Measurements from ENCODE around the gene SYT8.

SYT8 gene

GRCh38 chr11:1820463-1821325, 14.1 kb upstream of the SYT8 start:
- no peak for DNase-seq

DNA sequence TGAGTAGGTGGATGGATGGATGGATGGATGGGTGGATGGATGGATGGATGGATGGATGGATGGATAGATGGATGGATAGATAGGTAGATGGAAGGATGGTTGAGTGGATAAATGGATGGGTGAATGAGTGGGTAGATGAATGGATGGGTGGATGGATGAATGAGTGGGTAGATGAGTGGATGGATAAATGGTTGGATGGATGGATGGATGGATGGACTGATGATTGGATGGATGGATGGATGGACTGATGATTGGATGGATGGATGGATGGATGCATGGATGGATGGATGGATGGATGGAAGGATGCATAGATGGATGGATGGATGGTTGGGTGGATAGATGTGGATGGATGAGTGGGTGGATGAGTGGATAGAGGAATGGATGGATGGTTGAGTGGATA, 13.2 kb upstream of the SYT8 start:
- no peak for DNase-seq

DNA sequence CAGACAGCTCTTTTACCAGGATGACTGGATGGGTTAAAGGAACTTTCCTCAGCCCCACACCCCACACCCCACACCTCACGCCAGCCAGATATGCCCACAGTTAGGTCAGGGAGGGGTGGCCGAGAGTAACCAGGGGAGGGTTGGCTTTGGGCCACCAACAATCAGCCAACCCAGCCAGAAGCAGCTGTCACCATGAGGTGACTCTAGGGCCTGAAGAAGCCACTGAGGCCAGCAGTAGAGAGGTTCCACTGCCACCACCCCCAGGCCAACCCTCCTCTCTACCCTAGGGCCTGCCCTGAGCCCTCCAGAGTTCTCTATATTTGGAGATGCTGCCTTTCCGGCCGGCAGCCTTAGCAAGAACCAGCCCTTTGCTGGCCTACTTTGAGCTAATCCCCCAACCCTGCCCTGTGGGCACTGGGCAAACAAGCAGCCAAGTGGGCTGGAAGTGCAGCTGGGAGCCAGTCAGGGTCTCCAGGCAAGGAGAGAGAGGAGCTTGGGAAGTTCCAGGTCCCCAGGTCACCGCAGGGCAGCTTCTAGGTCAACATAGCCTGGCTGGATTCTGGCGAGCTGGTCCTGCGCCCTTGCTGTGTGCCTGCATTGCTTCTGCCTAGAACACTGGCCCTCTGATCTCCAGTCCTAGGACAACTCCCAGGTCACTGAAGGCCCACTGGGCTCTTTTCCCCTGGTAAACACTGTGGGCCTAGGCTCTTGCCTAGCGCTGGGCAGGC, 12.0 kb upstream of the SYT8 start:
- no peak for DNase-seq

DNA sequence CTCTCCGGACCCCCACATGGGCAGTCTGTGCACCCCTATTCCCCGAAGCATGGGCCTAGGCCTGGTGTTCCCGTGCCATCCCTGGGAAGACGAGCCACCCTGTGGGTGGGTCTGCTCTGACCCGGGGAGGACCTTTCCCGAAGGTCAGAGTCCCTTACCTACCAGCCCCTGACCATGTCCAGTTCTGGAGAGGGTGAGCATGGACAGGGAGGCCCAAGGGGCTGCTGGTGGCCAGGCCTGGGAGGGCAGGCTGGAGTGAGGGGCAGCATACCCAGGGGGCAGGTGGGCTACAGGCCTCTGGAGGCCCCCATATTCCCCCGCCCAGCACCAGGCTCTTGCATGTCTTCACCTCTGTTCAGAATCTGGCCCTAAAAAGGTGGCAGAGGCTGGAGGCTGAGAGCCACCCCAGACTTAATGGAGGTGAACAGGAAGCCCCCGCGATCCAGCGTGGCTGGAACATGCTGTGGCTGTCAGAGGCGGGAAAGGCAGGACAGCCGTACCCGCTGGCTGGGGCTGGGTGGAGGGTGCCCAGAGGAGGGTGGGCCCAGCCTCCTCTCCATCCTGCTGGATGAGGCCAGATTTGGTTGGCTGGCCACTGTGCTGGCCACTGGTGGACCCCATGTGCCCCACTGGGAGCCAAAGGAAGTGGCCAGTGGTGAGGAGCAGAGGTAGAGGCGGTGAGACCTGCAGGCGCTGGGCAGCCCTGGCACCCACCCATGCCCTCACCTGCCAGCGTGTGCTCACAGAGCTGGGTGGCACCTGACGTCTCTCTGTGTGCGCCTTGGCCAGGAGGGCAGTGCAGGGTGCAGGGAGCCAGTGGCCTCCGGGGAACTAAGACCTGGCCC, 11.2 kb upstream of the SYT8 start:
- no peak for DNase-seq

GRCh38 chr11:1824221-1825038, 10.4 kb upstream of the SYT8 start:
- DNase-seq = no peak

DNA sequence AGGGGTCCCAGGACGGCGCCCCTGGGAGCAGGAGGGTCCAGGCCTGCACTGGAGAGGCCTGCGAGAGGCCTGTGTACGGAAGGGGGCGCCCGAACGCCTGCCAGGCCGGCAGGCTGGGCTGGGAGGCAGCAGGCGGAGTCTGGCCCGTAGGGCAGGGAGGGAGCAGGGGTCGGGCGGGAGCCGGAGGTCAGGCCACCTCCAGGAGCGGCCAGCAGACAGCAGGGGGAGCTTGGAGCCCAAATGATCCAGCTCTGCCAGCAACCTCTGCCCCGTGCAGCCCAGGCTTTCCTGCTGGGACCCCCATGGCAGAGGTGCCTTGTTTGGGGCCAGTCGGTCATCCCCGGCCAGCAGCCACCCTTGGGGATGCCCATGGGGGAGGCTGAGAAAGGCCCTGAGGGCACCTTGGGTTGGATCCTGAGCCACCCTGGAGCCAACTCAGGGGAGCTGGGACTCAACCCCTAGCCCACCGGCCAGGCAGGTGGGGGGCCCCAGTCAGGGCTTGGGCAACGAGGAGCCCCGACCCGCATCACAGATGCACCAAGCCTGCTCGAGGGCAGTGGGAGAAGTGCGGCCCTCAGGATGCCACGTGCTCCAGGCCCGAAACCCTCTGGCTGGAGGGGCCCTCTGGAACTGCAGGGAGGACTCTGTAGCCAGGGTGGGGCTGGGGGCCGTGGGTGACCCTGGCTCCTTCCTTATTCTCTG, 9.6 kb upstream of the SYT8 start:
- DNase-seq = no peak

DNA sequence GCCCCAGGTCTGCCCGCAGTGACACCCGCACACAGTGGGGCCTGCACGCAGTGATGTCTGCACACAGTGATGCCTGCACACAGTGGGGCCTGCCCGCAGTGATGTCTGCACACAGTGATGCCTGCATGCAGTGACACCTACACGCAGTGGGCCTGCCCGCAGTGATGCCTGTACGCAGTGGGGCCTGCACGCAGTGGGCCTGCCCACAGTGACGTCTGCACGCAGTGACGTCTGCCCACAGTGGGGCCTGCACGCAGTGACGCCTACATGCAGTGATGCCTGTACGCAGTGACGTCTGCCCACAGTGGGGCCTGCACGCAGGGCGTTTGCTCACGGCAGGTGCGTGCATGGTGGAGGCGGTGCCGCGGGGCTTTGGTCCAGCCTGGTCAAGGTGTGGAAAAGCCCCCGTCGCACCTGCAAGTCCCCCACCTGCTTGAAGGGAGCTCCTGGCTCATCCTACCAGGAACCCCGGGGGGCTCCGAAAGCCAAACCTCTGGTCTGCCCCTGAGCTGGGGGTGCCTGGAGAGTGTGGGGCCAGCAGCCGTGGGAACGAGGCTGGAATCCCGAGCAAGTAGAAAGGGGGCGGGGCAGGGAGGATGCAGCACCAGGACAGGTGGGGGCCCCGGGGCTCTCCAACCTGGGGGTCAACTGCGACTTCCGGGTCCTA, 8.9 kb upstream of the SYT8 start:
- DNase-seq = no peak

DNA sequence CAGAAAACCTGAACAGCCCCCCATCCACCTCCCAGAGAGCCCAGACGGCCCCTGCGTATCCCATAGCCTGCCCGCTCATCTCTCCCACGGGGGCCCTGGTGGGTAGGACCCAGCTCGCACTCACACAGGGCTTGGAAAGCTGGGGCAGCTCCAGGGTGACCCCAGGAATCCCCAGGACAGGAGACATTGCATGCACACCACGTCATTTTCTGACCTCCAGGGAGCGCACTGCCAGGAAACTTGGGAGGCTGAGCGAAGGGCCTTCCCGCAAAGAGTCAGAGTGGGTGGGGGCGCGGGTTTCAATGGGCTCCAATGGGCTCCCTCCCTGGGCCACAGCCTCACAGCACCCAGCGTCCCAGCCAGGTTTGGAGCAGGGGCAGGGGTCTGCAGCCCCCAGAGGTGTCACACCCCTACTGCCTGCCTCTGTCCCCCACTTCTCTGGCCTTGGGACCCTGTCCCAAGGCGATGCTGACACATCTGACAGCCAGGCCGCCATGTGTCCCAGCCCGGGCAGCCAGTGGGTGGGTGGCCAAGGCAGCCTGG, 8.2 kb upstream of the SYT8 start:
- peak; percentile 7 for DNase-seq

GRCh38 chr11:1827095-1827813, 7.5 kb upstream of the SYT8 start:
- no peak for DNase-seq

DNA sequence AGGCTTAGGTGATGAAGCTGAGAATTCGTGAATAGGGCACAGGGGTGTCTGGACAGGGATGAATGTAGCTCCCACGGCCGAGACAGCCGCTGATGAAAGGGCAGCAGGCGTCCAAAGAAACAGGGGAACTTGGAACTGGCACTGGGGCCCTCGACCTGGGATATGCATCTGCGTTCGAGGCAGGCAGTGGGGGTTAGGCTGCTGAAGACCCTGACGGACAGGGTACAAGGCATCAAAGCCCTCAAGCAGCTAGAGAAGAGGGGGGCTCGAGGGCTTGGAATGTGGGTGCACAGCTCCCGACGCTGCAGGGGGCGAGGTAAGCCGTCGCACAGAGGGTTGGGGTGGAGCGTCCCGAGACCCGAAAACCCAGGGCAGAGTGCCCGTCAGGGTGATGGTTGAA, 6.9 kb upstream of the SYT8 start:
- no peak for DNase-seq

DNA sequence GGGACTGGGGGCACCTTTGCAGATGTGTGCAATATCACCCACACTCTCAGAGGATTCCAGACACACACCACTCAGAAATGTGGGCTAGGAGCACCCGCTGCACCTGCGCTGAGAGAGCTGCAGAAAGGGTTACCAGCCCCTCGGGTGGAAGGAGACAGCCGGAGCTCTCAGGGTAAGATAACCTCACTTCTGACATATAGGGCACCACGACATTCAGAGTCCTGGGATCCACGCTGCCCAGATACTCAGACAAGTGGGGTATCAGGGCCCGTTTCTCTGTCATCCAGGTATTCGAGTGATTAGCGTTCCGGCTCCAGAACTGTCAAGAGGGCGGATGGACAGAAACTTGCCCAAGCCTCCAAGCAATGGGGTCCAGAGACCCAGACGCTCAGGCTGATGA, 6.2 kb upstream of the SYT8 start:
- no peak for DNase-seq

GRCh38 chr11:1829039-1829820, 5.6 kb upstream of the SYT8 start:
- DNase-seq = peak; percentile 31

GRCh38 chr11:1830004-1830321, 4.8 kb upstream of the SYT8 start:
- no peak for DNase-seq

DNA sequence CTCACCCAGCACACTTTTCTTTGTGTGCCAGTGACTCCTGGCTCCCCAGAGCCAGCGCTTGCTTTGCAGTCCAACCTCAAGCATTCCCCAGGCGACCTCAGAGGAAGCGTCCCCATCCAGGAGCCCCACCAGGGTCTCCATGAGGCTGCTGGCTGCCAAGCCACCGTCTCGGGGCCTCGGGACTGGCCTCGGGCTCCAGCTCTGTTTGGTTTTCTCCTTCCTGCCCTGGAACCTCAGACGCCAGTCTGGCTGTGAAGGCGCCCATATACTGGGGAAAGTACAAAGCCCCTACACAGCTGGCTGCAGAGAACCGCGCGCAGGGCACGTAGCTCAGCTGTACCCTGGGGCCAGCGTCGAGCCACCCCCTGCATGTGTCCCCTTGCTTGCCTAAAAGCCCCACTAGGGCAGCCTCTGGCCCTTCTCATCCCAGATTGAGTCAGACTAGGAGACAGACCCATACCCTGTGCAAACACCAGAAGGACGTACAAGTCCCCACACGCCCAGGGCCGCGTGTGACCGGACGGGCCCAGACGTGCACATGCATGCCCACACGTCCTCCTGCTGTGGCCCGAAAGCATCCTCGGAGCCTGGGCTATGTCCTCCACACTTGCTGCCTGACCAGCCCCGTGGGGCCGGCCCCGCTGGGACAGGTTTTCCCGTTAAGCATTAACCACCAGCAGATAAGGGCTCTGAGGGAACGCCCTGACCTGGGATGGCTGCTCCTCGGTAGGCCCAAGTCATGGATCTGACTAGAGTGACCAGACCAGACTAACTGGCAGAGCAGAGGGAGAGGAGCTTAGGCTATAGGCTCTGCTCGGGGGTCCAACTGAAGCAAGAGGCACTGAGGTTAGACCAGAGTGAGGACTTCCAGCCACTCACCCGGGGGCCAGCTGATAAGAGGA, 4.2 kb upstream of the SYT8 start:
- no peak for DNase-seq

DNA sequence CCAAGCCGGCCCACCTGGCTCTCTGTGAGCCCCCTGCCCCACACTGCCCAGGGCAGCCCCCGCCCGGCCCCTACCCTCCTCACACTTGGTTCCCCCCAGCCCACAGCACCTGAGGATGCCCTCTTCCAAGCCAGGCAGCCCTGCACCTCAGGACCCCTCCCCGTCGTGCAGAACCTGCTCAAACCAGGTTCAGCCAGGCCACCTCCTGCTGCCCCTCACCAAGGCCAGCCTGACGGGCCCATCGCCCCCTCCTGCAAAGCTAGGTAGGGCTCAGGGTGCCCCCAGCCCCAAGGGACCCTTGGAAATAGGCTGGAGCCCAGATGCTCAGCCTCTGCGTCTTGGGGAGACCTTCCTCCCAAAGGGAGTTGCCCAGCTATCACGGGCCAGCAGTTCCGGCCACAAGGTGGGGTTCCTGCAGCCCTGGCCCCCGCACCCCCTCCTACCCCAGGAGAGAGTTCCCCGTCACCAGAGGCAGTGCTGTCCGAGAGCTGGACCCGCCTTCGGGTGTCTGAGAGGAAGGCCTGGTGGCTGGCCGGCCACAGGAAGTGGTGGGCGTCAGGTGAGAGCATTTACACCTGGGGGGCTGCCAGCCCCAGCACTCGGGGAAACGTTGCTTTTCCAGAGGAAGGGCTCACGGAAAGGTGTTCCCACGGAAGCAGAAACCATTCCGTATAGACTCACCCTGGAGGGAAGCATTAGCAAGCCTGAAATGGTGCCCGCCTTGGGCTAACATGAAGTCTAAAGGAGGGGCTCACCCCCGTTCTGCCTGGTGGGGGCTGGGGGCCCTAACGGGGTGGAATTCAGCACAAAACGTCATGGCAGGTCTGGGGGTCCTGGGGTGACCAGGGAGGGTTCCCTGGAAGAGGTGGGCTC, 3.2 kb upstream of the SYT8 start:
- DNase-seq = no peak

DNA sequence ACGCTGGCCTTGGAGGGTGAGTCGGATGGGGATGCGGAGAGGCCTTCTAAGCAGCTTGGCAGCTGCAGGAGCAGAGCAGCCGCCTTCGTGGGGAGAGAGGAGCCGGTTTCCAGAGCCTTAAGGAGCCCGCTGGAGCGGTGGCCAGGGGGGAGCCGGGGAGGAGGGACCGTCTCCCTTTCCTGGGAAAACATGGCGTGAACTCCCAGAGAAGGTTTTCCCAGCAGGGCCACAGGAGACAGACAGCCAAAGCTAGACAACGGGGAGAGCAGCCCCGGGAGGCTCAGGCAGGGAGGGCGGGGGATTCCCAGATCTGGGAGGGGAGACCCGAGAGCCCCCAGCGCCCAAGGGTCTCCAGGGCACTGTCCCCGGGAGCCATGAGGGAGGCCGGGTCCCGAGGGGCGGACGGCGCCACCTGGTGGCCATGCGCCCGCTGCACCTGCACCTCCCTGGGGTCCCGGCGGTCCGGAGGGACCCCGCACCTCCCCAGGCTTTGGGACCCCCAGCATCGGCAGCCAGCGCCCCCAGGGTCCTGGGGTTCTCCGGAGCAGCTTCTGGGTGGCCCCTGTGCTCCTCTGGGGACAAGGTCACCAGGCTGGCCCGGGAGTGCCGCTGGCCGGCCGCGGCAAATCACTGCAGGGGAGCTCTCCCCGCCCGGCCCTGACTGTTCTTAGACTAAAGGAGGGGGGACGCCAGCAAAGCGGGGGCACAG, 2.4 kb upstream of the SYT8 start:
- no peak for DNase-seq

- no peak for DNase-seq
These were observed 1.9 kb upstream of the SYT8 start for GRCh38 chr11:1832920-1833295.
